Aorta (tissue), 5 donors: ENCODE data around the gene B4GALT4. TPM values are rescaled to one million over a fixed set of nuclear protein-coding genes. Genes with fewer than 3 reads are reported as not detected.

Source experiments
- ATAC-seq: fragments of 200-7000 bp; cut with Tn5 transposase; one replicate; pipeline ENCODE4 v1.9.1; 2022; ENCODE audit warnings: moderate library complexity; ENCODE audit not compliant: low FRiP score
- DNase-seq, 2 donors: peaks; one replicate each; pipeline ENCODE4 v3.0.0-alpha.2; 2020
- H3K27ac ChIP-seq, 2 donors: one replicate each; pipeline ENCODE4 v1.5.1; 2013; ENCODE audit warnings: low read length in 2 of 2, mild to moderate bottlenecking in 2 of 2, moderate library complexity in 2 of 2, control low read depth in 1 of 2, inconsistent platforms in 1 of 2, low read depth in 1 of 2
- H3K27me3 ChIP-seq, 2 donors: one replicate each; pipeline ENCODE4 v1.6.1; 2013; ENCODE audit warnings: control low read depth in 1 of 2, low read length in 1 of 2, mild to moderate bottlenecking in 1 of 2, moderate library complexity in 1 of 2; ENCODE audit not compliant: insufficient read depth in 2 of 2, control insufficient read depth in 1 of 2
- H3K36me3 ChIP-seq, 2 donors: one replicate each; pipeline ENCODE4 v1.6.1; 2013; ENCODE audit warnings: control low read depth in 1 of 2, low read length in 1 of 2, mild to moderate bottlenecking in 1 of 2; ENCODE audit not compliant: insufficient read depth in 2 of 2, control insufficient read depth in 1 of 2
- H3K4me1 ChIP-seq, 2 donors: one replicate each; pipeline ENCODE4 v1.6.1; 2013; ENCODE audit warnings: low read length in 2 of 2, control low read depth in 1 of 2, mild to moderate bottlenecking in 1 of 2, moderate library complexity in 1 of 2; ENCODE audit not compliant: insufficient read depth in 2 of 2, control insufficient read depth in 1 of 2
- H3K4me3 ChIP-seq, 2 donors: one replicate each; pipeline ENCODE4 v1.5.1; 2013; ENCODE audit warnings: low read length in 2 of 2, control low read depth in 1 of 2, mild to moderate bottlenecking in 1 of 2
- H3K9me3 ChIP-seq: one replicate; pipeline ENCODE4 v1.6.1; 2013; ENCODE audit warnings: mild to moderate bottlenecking, low read length; ENCODE audit not compliant: control insufficient read depth
- WGBS, 2 donors: extraction: QIAGEN DNeasy Blood & Tissue Kit; methylation state at CpG; one replicate each; pipeline ENCODE4 v1.1.7; 2013; 5-methylcytosine and 5-hydroxymethylcytosine counted together
- intact Hi-C, 2 donors: fragments of 100-400 bp; cut with DNase I; formaldehyde crosslinking; loops; one replicate each; pipeline versions ENCODE4 v1.14.2 to v1.15.0; 2022
- polyA plus RNA-seq, 2 donors: library from polyadenylated mRNA; stranded (reverse); fragments of 200-250 nt; gene quantifications; one replicate each; pipeline ENCODE4 v1.2.3, GENCODE V29; 2013
- total RNA-seq, 2 donors: library from RNA; stranded (reverse); fragmentation: NEBNext Ultra II Directional; extraction: Animal tissue kit (Norgen Biotek cat#: 25700); gene quantifications; one replicate each; pipeline ENCODE4 v1.2.1, GENCODE V29; 2021
- donor health status: healthy with polysubstance abuse.
- donor health status: Bipolar disorder and iron deficiency.
- donor health status: DM: no; HTN: no; CAD: no.
- donor health status: DM: no; HTN: no; CAD: no.
- donor health status: DM: yes; HTN: yes; CAD: no.

Gene B4GALT4
- total and polyA plus RNA-seq, 4 donors = 16.3 to 23.5 (median 22.4) TPM

DNA sequence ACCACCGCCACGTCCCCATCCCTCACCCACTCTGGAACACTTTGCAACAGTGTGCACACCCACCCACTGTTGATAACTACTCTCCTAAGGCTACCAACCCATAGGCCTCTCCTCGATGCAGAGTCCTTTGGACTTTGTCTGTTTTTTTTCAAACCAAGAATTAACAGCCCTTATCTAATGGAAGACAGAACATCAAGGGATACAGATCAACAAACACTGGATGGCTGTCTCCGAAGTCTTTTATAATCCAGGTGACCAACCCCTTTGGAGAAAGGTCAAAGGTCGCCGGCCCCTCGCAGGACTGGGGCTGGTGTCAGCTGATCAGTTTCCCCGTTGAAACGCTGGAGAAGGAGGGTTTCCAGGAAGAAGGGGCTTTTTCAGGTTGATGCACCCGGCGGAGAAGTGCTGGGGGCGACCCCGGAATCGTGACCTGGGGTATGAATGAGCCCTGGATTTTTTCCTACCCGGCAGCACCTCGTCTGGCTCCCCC lies 532 bp downstream of the B4GALT4 start:
- DNase-seq (peak in 1 of 2 donors; percentile 53), ATAC-seq (no peak)
- intact Hi-C loops = no loop called here

GRCh38 chr3:119239206-119239820 lies 1.4 kb downstream of the B4GALT4 start:
- ATAC-seq (no peak), DNase-seq (no peak)
- intact Hi-C loops = loop anchor here in 1 of 2 donors (10.0 kb wide), 1 partner anchor 355 kb away; no protein-coding TSS in a partner anchor
- Histone ChIP-seq H3K4me3 (peak overlapping the region; percentile 23 to 70), H3K9me3 (no peaks in the 10 kb centered on the region), H3K27ac (peak overlapping the region; percentile 9 to 18), H3K36me3 (no peaks in the 10 kb centered on the region), H3K4me1 (peaks cover 0 to 7% of the 10 kb centered on the region in 2 donors), H3K27me3 (no peaks in the 10 kb centered on the region)
- 15 to 18% methylated on average over 5 of the region's 5 CpGs for WGBS, 2 donors

More for the DNA sequence above, 532 bp downstream of the B4GALT4 start:
- WGBS, 2 donors = 0 to 2% methylated on average over 16 of the region's 16 CpGs
- Histone ChIP-seq H3K27ac (peak overlapping the region; percentile 71 to 84), H3K4me1 (peaks cover 0 to 7% of the 10 kb centered on the region in 2 donors), H3K27me3 (no peaks in the 10 kb centered on the region), H3K4me3 (peak overlapping the region; percentile 70 to 95), H3K36me3 (no peaks in the 10 kb centered on the region), H3K9me3 (no peaks in the 10 kb centered on the region)

DNA sequence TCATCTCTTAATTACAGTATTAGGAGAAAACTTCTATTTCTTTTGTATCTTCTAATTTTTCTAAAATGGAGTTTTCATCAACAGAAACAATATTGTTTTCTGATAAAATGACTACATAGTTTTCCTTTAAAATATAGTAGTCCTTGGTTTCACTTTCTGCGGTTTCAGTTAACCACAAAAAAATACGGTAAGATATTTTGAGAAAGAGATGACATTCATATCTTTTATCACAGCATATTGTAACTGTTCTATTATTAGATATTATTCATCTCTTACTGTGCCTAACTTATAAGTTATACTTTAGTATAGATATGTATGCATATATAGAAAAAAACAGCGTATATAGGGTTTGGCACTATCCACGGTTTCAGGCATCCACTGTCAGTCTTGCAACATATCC lies 2.3 kb downstream of the B4GALT4 start:
- 43 to 51% methylated on average over 4 of the region's 4 CpGs for WGBS, 2 donors
- ATAC-seq (no peak), DNase-seq (no peak)
- no peak overlapping the region for H3K4me3 ChIP-seq
- no peaks in the 10 kb centered on the region for H3K9me3 ChIP-seq
- H3K36me3 ChIP-seq = no peaks in the 10 kb centered on the region
- H3K4me1 ChIP-seq = peaks cover 0 to 7% of the 10 kb centered on the region in 2 donors
- no peaks in the 10 kb centered on the region for H3K27me3 ChIP-seq
- intact Hi-C loops = loop anchor here in 1 of 2 donors (10.0 kb wide), 1 partner anchor 354 kb away; no protein-coding TSS in a partner anchor
- no peak overlapping the region for H3K27ac ChIP-seq

DNA sequence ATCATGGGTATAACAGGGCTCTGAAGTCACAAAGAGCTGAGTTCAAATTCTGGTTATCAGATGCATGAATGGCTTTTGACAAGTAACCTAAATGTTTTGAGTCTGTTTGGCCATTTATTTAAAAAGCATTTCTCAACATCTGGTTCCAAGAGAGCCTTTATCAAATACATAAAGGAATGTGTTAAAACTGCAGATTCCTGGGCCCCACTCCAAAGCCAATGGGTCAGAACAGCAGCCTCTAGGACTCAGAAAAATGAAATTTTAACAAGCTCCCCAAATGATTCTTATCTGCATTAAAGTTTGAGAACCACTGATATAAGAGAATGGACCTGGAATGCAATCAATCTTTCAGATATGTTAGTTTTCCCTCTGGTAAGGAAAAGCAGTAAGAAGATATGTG lies 3.4 kb downstream of the B4GALT4 start:
- intact Hi-C loops = loop anchor here in 1 of 2 donors (10.0 kb wide), 1 partner anchor 352 kb away; no protein-coding TSS in a partner anchor
- H3K4me1 ChIP-seq = peaks cover 0 to 7% of the 10 kb centered on the region in 2 donors
- no peaks in the 10 kb centered on the region for H3K9me3 ChIP-seq
- DNase-seq = no peak
- no peak for ATAC-seq
- H3K27me3 ChIP-seq = no peaks in the 10 kb centered on the region
- H3K36me3 ChIP-seq = no peaks in the 10 kb centered on the region
- no peak overlapping the region for H3K27ac ChIP-seq
- H3K4me3 ChIP-seq = no peak overlapping the region

- H3K9me3 ChIP-seq = no peaks in the 10 kb centered on the region
- H3K36me3 ChIP-seq = no peaks in the 10 kb centered on the region
- ATAC-seq = no peak
- H3K27me3 ChIP-seq = no peaks in the 10 kb centered on the region
- no peak for DNase-seq
- H3K4me1 ChIP-seq = peaks cover 0 to 7% of the 10 kb centered on the region in 2 donors
- no peak overlapping the region for H3K27ac ChIP-seq
- WGBS, 2 donors = 81 to 83% methylated on average over 7 of the region's 7 CpGs
- intact Hi-C loops = loop anchor here in 1 of 2 donors (10.0 kb wide), 1 partner anchor 352 kb away; no protein-coding TSS in a partner anchor
- H3K4me3 ChIP-seq = no peak overlapping the region
These were observed 3.9 kb downstream of the B4GALT4 start for GRCh38 chr3:119236756-119237155.

DNA sequence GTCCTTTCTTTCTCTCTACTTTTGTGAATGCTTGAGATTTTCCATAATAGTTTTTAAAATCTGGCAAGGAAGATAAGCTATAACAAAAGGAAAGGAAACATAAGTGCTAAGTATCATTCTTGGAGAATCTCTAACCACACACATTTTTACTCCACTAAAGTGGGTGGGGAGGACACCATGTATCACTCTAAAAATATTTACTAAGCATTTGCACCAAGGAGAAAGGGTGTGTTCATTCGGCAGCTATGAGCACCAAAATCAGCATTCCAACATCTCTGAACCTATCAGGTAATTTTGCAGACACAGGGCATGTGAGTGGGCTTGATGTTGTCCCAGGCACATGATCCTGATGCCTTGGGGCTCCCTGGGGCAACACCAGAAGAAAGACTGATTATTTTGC lies 5.5 kb downstream of the B4GALT4 start:
- H3K9me3 ChIP-seq = no peaks in the 10 kb centered on the region
- no peak for DNase-seq
- peaks cover 0 to 7% of the 10 kb centered on the region in 2 donors for H3K4me1 ChIP-seq
- peaks cover 0 to 2% of the 10 kb centered on the region in 2 donors for H3K36me3 ChIP-seq
- ATAC-seq = no peak
- 62 to 77% methylated on average over 1 of the region's 1 CpG for WGBS, 2 donors
- peak overlapping the region in 1 of 2 donors; percentile 28 for H3K27ac ChIP-seq
- H3K4me3 ChIP-seq = no peak overlapping the region
- H3K27me3 ChIP-seq = no peaks in the 10 kb centered on the region
- intact Hi-C loops = loop anchor here in 1 of 2 donors (10.0 kb wide), 1 partner anchor 350 kb away; no protein-coding TSS in a partner anchor

GRCh38 chr3:119234610-119235009 lies 6.1 kb downstream of the B4GALT4 start:
- Histone ChIP-seq H3K4me1 (peaks cover 0 to 7% of the 10 kb centered on the region in 2 donors), H3K27ac (peak overlapping the region in 1 of 2 donors; percentile 28), H3K9me3 (no peaks in the 10 kb centered on the region), H3K4me3 (no peak overlapping the region), H3K36me3 (peaks cover 0 to 7% of the 10 kb centered on the region in 2 donors), H3K27me3 (no peaks in the 10 kb centered on the region)
- DNase-seq (no peak), ATAC-seq (no peak)
- intact Hi-C loops = loop anchor here in 1 of 2 donors (10.0 kb wide), 1 partner anchor 350 kb away; no protein-coding TSS in a partner anchor
- 9% methylated on average over 1 of the region's 1 CpG for WGBS, 2 donors

GRCh38 chr3:119230745-119231144 lies 9.9 kb downstream of the B4GALT4 start:
- no peak overlapping the region for H3K4me3 ChIP-seq
- intact Hi-C loops = loop anchor here in 1 of 2 donors (10.0 kb wide), 1 partner anchor 346 kb away; no protein-coding TSS in a partner anchor
- no peak overlapping the region for H3K27ac ChIP-seq
- no peaks in the 10 kb centered on the region for H3K27me3 ChIP-seq
- DNase-seq (no peak), ATAC-seq (no peak)
- H3K36me3 ChIP-seq = peaks cover 5 to 7% of the 10 kb centered on the region in 2 donors
- H3K9me3 ChIP-seq = no peaks in the 10 kb centered on the region
- H3K4me1 ChIP-seq = peaks cover 0 to 4% of the 10 kb centered on the region in 2 donors

DNA sequence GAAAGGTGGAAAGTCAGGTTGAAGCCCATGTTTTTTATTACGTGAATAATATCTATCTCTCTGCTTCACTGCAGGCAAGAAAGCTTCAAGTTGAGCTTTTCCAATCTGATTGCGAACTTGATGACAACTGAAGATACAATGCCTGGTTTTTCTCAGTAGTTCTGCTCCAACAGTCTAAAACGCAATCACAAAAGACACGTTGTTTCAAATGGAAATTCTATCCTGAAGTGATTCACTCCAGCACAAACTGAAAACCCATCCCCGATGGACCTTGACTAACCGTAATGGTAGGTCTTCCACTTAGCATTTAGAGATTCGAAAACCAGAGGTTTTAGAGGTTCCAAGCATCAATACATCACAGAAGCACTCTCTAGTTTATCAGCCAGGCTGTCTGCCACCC lies 10.6 kb downstream of the B4GALT4 start:
- Histone ChIP-seq H3K36me3 (peaks cover 5 to 7% of the 10 kb centered on the region in 2 donors), H3K4me3 (no peak overlapping the region)
- no peak for DNase-seq

More for the DNA sequence above, 10.6 kb downstream of the B4GALT4 start:
- Histone ChIP-seq H3K27ac (no peak overlapping the region), H3K27me3 (no peaks in the 10 kb centered on the region), H3K4me1 (no peaks in the 10 kb centered on the region), H3K9me3 (no peaks in the 10 kb centered on the region)
- no peak for ATAC-seq
- WGBS, 2 donors = 92 to 93% methylated on average over 7 of the region's 7 CpGs
- intact Hi-C loops = loop anchor here in 1 of 2 donors (10.0 kb wide), 1 partner anchor 345 kb away; no protein-coding TSS in a partner anchor
